GM11168 (cell line): Measurements from ENCODE around the gene PRKCA.

Experiments used
- in situ Hi-C: fragments of 300-500 bp; cut with MboI; formaldehyde crosslinking; loops from one replicate; pipeline ENCODE4 v1.12.0; 2022; ENCODE audit warnings: low sequenced_read_pairs; ENCODE audit not compliant: unreplicated experiment

Gene PRKCA

DNA sequence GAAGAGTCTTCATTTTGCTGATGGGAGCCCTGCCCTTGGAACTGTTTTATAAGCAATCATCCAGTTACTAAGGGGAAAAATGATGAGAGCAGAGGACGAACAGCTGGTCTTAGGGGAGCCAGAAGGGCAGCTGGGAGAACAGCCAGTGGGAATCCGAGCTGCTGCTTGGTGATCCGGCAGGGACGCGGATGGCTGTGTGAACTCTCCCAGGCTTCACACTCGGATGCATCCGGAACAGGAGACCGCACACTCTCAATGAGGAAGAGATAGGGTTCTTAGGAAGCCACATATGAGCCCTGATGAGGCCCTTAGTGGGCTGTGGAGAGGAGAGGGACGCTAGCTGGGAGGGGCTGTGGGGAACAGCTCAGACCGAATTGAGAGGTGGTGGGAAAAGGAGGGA, 527.5 kb downstream of the PRKCA start:
- in situ Hi-C loops, result no loop called here

DNA sequence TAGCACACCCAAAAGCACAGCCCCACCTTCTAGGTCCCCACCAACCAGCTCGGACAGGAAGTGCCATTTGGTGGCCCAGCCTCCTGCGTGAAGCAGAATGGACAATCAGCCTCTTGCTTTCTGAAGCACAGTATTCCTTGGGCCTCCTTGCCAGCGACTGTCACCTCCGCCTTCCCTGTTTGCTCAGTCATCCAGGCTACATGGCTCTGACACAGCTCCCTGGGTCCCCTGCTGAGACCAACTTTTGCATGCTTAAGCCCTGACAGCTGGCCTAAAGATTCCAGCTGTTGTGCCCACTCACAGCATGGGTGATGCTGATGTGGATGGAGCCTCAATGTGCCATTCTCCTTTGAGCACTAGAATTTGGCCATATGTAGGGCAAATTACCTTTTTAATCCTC, 528.0 kb downstream of the PRKCA start:
- in situ Hi-C loops, result no loop called here

DNA sequence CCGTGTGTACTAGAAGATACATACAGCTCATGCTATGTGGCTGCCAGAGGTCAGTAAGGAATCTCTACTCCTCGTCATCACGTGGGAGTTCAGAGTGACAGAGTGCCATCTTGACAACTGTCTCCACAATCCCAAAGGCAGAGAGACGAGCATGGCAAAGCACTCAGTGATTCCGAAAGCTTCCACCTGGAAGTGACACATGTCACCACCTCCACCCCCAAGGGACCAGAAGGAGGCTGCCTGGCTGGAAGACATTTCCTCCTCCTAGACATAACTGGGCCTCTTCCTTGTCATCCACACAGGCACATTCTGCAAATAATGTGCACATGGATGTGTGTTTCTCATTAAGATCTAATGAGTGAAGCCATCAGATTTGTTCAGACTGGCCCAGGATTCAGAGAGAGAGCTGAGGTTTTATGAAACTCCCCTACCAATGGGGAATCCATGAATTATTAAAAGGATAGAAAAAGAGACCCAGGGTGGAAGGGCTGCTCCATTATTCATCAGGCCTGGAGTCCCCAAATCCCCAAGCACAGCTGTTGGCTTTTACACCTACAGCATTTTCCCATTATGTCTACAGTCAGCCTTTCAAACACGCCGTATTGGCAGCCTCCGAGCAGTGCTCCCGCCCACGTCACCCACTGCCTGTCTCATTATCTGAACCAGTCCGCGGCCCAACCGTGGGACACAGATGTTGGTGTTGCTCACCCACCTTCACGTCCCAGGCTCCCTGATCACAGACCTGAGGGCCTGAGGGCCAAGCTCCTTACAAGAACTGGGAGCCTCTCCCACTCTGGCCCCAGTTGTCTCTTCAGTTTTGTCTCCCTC, 529.2 kb downstream of the PRKCA start:
- in situ Hi-C loops, result no loop called here

DNA sequence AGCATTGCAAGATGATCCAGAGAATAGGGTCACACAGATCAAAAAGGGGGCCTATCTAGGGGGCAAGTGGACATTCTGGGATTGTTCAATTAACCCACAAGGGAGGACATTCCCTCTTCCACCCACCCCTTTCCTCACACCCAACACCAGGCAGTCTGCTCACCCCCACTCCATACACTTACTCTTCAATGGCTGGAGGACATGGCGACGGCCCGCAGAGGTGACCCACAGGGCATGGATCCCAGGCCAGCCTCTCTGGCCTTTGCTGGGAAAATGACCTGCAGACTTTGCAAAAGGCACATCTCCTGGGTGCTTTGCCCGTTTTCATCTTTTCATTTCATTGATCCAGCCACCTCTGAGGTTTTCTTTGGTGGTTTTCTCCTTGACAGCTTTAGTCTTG, 530.8 kb downstream of the PRKCA start:
- in situ Hi-C loops, result no loop called here

DNA sequence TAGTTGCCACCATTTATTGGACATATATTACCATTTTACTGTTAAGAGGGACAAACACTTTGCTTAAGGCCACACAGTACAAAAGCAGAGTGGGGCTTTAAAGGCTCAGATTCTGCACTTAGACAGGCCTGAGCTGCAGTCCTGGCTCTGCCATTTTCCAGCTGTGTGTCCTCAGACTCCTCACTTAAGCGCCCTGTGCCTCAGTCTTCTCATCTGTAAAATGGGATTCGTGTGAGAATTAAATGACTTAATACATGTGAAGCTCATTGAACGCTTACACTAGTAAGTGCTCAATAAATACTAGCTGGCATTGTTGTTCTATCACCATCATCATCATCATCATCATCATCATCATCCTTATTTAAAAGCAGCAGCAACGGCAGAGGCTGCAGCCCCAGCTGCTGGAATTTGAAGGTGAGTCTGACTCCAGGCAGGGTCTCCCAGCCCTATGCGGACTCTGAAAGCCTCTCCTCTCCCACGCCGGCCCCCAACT, 532.1 kb downstream of the PRKCA start:
- in situ Hi-C loops, result no loop called here

DNA sequence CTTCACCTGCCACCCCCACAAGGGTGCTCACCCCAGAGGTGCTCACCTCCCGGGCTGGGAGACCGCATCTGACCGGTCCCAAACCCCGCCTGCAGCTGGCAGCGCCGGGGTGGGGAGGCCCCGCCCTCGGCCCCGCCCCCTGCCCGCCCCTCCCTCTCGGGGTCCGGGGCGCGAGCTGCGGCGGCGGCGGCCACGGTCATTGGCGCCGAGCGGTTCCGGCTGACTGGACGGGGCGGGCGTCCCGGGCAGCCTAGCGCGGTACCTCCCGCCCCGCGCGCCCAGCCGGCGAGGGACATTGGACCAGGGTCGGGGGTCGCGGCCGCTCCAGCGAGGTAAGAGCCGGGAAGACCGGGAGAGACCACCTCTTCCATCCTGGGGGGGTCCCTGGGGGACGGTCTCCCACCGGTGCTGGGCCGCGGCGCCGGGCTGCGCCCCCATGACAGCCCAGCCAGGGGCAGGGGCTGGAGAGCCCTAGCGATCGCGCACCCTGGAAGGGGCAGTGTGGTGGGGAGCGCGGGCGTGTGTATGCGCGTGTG, 532.6 kb downstream of the PRKCA start, which contains the start of gene CACNG5:
Gene CACNG5 (plus strand): TSS at position 199 of the 536 bp plus-strand sequence. CDS start 42,216 bp downstream, outside the sequence.
- in situ Hi-C loops, result no loop called here

DNA sequence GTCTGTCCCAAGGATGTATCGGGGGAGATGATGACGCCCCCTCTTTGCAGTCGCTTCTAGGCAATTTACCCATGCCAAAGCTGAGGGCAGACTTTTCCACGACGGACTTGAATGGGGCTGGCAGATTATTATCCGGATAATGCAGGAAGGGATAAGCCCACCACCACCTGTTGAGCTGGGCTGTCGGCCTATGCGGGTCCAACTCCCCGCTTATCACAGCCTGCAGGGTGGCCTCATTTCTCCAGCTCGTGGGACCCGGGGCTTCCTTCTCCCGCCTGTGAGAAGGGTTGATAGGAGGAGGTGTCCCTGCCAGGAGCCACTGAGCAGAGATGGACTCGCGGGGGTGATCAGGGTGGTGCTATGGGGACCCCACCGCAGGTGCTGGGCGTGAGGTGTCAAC, 533.1 kb downstream of the PRKCA start:
- in situ Hi-C loops, result no loop called here

DNA sequence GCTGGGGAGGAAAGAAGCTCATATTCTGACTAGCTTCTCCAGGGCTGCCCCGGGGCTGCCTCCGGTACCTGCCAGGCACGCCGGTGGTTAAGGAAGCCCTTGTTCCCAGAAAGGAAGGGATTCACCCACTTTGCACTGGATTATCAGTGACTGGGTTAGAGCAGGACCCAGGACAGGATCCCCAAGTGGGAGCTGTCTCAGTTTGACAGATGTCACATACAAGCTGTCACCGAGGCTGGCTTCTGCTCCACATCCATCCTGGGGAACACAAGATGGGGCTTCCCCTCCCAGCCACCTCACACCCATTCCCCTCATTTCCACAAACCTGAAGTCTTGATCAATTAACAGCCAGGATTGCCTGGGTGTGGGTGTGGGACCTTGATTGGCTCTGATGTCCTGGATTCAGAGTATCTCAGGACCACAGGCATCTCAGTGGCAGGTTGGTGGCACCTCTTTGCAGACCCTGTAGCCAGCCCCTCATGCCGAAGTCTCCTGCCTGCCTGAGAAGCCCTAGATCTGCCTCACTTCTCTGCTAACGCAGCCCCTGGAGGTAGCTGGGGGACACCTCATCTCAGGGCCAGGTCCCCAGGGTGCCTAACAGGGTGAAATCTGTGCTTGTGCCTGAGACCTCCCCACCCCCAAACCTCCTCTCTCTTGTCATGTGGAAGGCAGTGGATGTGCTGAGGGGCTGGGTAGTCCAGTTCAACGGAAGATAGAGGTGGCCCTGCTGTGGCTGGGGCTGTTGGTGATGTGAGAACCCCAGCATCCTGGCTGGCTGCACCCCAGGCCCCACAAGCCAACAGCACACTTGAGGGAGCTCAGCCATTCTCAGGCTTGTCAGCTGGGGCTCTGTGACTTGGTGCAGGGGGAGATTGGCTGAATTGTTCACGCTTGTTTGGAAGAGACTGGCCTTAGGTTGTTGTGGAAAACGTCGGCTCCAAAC, 533.9 kb downstream of the PRKCA start:
- in situ Hi-C loops, result no loop called here

DNA sequence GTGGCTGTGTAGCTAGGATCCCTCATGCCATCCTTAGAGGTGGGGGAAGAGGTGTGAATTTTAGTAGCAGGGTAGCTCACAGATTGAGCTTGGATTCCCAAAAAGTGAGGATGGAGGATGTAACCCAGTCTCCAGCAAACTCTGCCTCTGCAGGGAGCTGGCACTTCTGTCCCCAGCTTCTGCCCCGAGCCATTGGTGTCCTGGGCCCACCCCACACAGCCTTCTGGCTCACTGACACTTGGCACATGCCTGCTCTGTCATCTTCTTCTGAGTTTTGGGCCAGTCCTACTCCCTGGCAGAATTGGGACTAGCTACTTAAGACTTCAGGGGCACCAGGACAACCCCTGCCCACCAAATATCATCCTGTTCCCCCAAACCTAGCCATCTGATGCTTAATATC, 534.8 kb downstream of the PRKCA start:
- in situ Hi-C loops, result no loop called here

DNA sequence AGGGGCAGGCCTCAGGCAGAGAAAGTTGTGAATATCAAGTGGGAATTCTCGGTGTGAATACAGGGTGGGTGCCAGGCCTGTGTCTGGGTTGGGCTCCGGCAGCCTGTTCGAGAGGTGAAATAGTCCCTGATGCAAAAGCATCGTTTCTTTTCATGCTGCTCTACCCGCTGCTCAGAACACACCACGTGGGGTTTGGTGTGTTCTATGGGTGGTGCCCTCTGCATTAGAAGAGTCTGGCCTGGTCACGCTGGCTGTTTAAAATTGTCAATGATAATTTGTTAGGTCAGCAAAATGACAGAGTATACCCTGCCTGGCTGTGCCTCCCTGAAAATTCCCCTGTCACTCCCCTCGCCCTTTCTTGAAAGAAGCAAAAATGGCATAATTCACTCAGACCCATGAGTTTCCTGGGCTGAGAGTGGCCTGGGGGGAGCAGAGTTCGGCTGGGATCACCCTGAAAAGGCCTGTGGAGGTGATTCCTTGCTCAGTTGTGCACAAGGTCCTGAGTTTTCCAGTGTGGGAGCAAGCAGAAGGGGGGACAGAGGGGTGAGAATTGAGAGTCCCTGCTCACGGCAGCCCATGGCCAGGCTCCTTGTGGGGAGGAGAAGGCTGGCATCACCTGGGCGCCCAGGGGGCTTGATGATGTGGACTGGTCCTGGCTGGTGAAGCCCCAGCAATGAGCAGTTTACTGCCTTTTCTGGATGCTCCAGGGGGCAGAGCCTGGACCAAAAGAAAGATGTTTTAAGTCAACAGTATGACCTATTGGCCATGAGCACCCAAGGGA, 535.7 kb downstream of the PRKCA start:
- in situ Hi-C loops, result no loop called here

DNA sequence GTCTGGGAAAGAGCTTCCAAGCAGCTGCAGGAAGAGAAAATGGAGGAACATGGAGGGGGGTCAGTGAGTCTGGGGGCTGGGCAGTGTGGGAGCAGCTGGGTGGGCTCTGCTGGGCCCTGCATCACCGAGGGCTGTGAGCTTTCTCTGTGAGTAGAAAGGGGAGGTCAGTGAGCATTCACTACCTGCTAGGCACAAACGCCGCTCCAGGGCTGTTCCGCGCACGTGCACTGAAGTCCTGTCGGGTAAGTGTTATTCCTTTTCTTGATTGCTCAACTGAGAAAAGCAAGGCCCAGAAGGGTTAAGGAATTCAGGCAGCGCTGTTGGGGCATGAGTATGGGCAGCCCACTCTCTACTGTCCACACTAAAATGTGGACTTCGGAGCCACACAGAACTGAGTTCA, 537.2 kb downstream of the PRKCA start:
- in situ Hi-C loops, result no loop called here

DNA sequence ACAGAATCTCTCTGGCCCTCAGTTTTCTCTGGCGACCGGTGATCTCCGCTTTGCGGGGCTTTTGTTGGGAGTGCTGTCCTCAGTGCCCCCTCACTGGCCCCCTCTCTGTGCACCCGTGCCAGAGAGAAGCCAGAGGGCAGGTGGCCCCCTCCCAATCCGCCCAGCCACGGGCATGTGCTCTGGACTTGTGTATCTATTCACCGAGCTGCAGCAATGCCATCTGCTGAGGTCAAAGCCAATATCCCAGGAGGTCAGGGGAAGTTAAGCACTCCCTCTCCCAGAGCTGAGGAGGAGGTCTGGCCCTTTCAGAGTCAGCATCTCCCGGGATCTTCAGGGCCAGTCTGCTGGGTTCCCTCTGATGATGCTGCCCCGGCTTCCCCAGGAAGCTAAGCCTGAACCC, 537.6 kb downstream of the PRKCA start:
- in situ Hi-C loops, result no loop called here

DNA sequence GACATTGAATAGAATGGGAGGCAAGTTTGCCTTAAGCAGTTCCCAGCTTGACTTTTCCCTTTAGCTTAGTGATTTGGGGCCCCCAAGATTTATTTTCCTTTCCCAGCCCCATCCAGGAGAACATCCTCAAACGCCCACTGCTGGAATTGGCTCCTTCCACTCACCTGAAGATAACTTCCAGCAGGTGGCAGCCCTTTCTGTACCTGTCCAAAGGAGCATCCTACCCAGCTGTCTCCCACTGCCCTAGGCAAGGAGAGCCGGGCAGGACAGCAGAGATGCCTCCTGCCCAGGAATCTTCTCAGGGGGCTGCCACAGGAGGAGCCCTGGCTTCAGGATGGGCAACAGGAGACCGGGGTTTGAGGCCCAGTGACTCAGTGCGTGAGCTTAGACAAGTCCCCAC, 538.9 kb downstream of the PRKCA start:
- in situ Hi-C loops, result no loop called here

DNA sequence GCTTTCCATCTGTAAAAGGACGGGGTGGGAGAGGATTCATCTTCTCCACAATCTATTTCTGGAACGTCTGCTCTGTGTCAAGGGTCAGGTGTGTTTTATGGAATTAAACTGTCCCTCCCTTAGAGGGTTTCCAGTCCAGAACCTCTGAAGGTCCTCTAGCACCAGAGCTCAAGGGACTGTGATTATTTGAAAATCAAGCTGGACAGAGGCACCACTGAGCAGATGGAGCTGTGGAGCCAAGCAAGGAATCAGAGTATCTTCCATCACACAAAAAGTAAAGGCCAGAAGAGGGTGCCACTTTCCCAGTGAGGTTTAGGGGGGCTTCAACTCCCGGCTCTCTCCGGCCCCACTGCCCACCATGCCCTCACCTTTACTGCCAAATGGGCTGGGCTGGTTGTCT, 539.3 kb downstream of the PRKCA start:
- in situ Hi-C loops, result no loop called here

DNA sequence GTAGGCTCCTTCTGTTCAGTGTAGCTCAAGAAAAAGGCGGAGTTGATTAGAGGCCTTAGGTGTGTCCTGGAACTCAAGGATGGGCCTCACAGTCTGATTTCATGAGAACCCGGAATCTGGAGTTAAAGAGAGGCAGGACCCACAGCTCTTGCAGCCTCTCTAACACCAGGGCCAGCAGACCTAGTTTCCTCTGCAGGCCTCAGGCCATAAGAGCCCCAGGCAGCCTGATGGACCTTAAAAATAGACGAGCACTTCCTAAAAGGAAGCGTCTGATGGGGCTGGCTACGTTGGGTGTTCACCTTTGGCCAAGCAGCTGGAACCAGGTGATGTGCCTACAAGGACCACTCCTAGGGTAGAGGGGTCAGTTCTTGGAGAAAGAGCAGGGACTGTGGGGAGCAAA, 540.1 kb downstream of the PRKCA start:
- in situ Hi-C loops, result no loop called here

DNA sequence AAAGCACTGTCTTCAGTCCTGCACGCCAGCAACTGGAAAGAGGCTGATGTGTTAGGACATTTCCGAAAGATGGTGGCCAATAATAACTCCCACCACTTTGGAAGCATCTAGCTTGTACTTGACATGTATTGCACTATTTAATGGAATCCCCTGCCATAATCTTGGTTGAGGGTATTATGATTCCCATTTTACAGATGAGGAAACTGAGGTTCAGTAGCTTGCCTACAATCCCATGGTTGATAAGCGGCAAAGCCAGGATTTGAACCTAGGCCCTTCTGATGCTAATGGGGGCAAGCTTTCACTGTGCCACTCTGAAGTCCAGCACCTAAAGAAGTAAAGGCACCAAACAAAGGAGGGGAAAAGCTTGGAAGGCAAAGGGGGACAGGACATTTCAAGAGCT, 540.5 kb downstream of the PRKCA start:
- in situ Hi-C loops, result no loop called here

DNA sequence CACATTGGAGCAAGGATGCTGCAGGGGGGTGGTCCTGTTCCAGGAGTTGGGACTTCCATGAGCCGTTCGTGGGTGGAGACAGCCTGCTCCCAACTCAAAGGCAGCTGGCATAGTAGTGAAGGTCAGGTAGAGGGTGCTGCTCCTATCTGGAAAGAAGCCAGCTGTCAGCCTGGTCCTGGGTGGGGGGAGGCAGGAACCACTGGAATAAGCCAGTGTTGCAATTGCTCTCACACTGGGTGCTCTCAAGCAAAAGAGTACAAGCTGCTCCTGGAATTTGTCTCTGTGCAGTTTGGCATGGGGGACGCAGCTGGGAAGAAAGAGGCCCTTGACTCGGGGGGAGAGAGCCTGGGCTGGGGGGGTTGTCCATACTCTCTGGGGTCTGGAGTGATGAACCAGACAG, 541.2 kb downstream of the PRKCA start:
- in situ Hi-C loops, result no loop called here

DNA sequence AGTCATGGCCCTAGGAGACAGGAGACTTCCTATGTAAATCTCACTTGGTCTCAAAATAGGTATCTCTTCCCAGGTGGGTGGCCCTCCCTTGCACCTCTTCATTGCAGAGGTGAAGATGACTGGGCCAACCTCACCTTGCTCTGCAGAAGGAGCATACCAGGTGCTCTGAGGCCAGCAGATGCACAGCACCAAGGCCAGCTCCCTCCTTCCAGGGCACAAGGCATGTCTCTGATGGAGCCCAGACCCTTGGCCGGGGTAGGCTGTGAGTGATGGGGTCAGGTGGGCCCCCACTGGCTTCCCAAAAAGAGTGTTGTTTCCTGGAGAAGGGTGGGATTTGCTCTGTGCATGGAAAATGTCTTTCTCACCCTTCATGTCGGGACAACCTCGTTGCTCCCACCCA, 545.3 kb downstream of the PRKCA start:
- in situ Hi-C loops, result no loop called here

DNA sequence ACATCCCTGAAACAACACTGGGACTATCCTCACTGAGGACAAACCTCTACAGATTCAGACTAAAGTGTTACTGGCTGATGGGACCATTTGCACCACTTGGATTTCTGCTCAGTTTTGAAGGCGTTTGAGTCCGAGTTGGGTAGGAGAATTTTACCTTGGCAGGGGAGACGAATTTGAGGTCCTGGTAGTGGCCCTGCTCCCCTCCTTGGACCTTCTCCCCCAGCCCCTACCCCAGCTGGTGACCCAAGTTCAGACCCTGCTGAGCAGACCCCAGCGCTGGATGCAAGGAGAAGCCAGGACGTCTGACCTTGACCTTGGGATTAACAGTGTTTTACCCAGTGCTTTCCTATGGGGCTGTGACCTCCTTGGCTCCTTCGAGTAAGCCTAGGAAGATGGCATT, 546.1 kb downstream of the PRKCA start:
- in situ Hi-C loops, result no loop called here

DNA sequence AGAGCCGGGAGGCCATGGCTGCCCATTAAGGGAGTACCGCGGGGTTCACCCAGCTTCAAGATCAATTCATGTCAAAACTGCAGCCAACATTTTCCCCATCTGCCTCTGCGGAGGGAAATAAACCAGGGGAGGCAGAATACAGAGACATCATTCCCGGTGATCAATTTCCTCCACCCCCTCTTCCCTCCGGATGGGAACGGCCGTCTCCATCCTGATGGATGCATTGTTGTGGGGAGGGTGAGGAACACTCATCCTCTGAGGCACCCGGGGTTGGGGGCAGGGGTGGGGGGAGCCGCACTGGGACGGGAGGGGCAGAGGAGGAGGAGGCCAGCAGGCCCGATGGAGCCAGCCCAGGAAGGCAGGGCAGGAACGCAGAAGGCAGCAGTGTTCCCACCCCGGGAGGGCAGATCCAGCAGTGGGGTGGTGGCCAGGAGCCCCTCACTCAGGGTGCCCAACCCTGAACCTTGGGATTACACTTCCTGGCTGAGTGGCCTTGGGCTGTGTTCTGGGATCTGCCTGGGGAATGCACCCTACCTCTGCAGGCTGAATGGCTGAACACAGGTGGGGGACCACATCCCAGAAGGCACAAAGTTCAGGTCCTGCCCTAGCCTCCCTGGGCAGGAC, 546.7 kb downstream of the PRKCA start:
- in situ Hi-C loops, result no loop called here
